Measurements from ENCODE around the gene GRIA1. TPM values are rescaled to one million over a fixed set of nuclear protein-coding genes. Genes with fewer than 3 reads are reported as not detected.

The GRIA1 gene
- not detected for total RNA-seq

DNA sequence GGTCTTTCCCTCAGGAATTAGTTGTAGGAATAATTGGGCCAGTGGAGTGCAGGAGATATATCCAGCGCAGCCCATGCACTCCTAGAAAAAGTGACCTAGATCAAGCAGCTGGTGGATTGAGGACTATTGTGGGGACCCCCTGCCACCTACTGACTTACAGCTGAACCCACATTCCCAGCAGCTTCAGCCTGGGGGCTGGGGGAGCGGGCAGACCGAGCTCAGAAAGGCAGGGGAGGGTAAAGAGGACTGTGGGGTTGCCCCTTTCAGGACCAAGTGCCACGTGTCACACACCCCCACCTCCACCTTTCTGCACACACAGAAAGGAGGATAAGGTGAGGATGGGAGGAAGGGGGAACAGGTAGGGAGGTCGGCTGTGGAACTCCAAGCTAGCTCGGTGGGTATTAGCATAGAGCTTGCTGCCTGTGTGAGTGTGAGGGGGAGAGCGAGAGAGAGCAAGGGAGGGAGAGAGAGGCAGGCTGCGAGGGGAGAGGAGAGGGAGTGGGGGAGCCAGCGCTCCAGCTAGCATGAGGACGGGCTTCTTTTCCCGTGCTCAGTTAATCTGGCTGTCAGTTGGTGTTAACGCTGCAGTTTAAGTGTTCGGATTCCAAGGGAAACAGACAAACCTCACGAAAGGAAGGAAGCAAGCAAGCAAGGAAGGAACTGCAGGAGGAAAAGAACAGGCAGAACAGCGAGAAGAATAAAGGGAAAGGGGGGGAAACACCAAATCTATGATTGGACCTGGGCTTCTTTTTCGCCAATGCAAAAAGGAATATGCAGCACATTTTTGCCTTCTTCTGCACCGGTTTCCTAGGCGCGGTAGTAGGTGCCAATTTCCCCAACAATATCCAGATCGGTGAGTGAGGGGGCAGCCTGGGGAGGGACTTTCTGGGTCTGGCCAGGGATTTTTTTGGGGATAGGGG lies at the start of gene GRIA1:
TSS of gene GRIA1 (plus strand) at position 553 of the 920 bp plus-strand sequence.
- DNase-seq (no peak), ATAC-seq (no peak)
- intact Hi-C loops (cut with DNase I, micrococcal nuclease), result loop anchor here in 1 of 2 experiments (10.0 kb wide), 1 partner anchor 474 kb away; no protein-coding TSS in a partner anchor
- H3K9me3 Mint-ChIP-seq (ENCODE audit: low read depth), result no peaks in the 10 kb centered on the region
- ChIA-PET POLR2A (no interaction called here), CTCF (no interaction called here)
- H3K27me3 Mint-ChIP-seq, result peaks cover 23% of the 10 kb centered on the region
- no peak within 1 kb of the TSS for H3K27ac Mint-ChIP-seq
- no peaks in the 10 kb centered on the region for H3K4me1 Mint-ChIP-seq
- H3K4me3 Mint-ChIP-seq, result no peak within 1 kb of the TSS
- H3K36me3 Mint-ChIP-seq (ENCODE audit: low read depth), result no peaks in the 10 kb centered on the region

DNA sequence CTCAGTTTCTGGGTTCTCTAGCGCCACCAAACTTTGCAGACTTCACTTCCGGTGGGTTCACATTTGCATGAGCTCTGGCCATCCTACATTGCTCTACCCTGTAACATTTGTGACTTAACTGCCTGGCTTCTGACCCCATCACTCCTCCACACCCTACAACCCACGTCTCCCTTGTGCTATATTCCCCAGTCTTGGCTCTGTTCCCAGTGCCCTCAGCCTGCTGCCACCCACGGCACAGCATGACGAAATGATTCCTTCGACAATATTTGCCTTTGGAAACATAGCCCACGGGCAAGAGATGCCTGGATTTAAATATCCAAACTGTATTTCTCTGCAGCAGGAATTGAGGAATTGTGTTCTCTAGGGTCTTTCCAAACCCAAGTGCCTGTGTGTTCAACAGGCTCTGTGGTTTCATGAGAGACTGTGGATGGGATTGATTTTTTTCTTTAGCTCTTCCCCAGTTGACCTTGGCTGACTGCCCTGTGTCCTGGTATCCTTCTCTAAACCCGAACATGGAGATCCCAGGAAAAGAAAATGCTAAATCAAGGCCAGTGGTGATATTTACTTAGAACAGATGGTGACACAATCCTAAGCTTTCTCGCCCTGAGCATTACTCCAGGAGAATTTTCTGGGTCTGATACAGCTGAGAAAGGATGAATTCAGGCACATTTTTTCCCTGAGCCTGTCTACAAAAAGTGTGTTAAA lies 44.4 kb upstream of the GRIA1 start:
- Mint-ChIP-seq H3K27me3 (no peaks in the 10 kb centered on the region), H3K4me3 (no peak overlapping the region), H3K27ac (no peak overlapping the region), H3K4me1 (no peaks in the 10 kb centered on the region), H3K36me3 (ENCODE audit: low read depth) (no peaks in the 10 kb centered on the region), H3K9me3 (ENCODE audit: low read depth) (peaks cover under 1% of the 10 kb centered on the region)
- ChIA-PET CTCF (no interaction called here), POLR2A (no interaction called here)
- intact Hi-C loops (cut with DNase I, micrococcal nuclease), result no loop called here
- DNase-seq (no peak), ATAC-seq (no peak)

DNA sequence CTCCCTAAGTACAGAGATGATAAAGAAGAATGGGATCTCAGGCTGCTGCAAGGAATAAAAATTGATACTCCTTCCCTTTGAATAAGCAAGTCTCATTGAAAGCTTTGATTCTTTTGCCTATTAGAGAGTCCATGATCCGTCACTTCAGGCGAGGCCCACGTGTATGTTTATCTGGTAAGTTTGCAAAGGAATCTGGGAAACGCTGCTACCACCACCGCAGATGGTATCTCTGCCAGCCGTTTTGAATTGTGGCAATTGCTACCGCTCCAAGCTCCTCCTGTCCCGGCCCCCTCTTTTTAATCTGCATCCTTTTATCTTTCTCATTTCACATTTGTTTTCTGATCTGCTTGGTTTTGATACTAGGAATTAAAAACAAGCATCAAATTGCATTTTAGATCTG lies 42.9 kb upstream of the GRIA1 start:
- Mint-ChIP-seq H3K4me1 (no peaks in the 10 kb centered on the region), H3K9me3 (ENCODE audit: low read depth) (no peaks in the 10 kb centered on the region), H3K27me3 (no peaks in the 10 kb centered on the region), H3K27ac (no peak overlapping the region), H3K36me3 (ENCODE audit: low read depth) (no peaks in the 10 kb centered on the region), H3K4me3 (no peak overlapping the region)
- no peak for ATAC-seq
- intact Hi-C loops (cut with DNase I, micrococcal nuclease), result no loop called here
- ChIA-PET CTCF (no interaction called here), POLR2A (no interaction called here)
- no peak for DNase-seq

DNA sequence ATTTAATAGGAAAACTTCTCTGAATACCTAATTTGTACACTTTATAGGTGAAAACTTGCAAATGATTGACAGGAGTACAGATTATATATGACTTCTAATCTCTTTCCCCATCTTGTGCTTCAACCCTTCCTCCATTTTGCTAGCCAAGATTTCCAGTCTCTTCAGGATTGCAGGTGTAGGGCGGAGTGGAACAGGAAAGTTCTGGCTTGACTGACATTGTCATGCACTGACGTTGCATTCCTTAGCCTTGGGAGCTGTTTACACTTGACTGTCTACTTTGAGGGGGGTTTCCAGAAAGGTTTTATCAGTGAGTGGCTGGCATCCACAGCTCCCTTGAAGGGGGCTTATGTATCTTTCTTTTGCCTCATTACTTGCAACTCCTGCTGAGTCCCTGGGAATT lies 34.1 kb upstream of the GRIA1 start:
- DNase-seq, result no peak
- intact Hi-C loops (cut with DNase I, micrococcal nuclease), result no loop called here
- Mint-ChIP-seq H3K27ac (no peak overlapping the region), H3K4me1 (no peaks in the 10 kb centered on the region), H3K4me3 (no peak overlapping the region), H3K36me3 (ENCODE audit: low read depth) (no peaks in the 10 kb centered on the region), H3K9me3 (ENCODE audit: low read depth) (no peaks in the 10 kb centered on the region), H3K27me3 (no peaks in the 10 kb centered on the region)
- POLR2A ChIA-PET, result no interaction called here
- ATAC-seq, result no peak
- CTCF ChIA-PET, result no interaction called here

DNA sequence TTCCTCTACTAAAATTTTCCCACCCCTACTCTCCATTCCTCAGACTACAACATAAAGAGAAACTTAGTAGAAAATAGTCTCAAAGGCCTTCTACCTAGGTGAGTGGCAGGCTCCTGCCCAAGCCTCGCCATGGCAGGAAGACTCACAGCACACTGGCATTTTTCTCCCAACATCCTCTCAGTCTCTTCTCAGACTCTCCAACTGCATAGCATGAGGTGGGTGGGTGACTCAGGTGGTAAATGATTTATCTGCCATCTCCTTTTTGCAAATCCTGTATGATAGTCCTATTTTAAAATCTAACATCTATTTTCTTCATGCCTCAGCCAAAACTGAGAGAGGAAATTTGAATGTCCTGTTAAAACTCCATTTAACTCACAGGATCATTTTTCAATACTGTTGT lies 33.5 kb upstream of the GRIA1 start:
- Mint-ChIP-seq H3K9me3 (ENCODE audit: low read depth) (no peaks in the 10 kb centered on the region), H3K4me3 (no peak overlapping the region), H3K4me1 (no peaks in the 10 kb centered on the region), H3K36me3 (ENCODE audit: low read depth) (no peaks in the 10 kb centered on the region), H3K27me3 (no peaks in the 10 kb centered on the region), H3K27ac (no peak overlapping the region)
- no peak for DNase-seq
- no peak for ATAC-seq
- intact Hi-C loops (cut with DNase I, micrococcal nuclease), result no loop called here
- POLR2A ChIA-PET, result no interaction called here
- CTCF ChIA-PET, result no interaction called here

DNA sequence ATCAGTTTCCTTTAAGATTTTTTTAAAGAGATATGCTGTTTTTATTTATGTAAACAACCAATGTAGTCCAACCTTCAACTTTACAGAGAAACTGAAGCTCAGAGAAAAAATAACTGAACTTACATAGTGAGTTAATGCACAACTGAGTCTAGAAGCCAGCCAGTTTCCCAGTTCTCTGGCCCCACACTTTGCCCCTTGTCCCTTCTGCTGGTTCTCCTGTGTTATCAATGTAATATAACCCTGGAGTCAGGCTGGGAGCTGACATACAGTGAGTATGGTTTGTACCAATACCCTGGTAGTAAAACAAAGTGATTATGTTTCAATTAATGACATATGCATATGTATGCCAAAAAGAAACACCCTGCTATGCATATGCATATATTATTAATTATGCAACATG lies 32.2 kb upstream of the GRIA1 start:
- POLR2A ChIA-PET, result no interaction called here

DNA sequence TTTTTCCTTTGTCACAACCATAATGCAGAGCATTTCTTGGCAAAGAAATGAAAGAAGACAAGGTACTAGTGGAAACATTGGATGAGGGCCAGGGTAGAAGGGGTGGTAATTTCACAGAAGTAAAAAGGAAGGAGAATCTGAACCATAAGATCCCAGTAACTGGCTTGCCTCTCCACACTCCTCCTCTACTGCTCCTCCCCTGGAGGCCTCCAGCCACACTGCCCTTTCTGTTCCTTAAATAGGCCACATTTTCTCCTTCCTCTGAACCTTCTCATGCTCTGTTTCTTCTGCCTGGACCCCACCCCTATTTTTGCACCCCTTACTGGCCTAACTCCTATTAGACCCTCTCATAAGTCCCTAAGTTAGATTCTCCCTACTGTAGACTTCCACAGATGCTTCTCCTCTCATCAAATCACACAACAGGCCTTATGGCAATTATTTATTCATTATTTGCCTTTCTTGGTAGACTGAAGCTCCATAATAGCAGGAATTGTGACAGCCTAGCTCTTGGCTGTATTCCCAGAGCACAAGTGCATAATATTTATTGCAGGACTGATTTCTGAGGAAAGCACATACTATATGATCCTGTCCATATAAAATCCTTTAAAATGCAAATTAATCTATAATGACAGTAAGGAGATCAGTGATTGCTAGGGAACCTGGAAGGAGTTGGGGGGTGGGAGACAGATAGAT lies 31.3 kb upstream of the GRIA1 start:
- no peak for ATAC-seq

More for the DNA sequence above, 32.2 kb upstream of the GRIA1 start:
- DNase-seq (no peak), ATAC-seq (no peak)
- Mint-ChIP-seq H3K27me3 (no peaks in the 10 kb centered on the region), H3K4me3 (no peak overlapping the region), H3K9me3 (ENCODE audit: low read depth) (no peaks in the 10 kb centered on the region), H3K27ac (no peak overlapping the region), H3K36me3 (ENCODE audit: low read depth) (no peaks in the 10 kb centered on the region), H3K4me1 (no peaks in the 10 kb centered on the region)
- CTCF ChIA-PET, result interaction anchor here (0.6 kb wide), 1 partner anchor 1378 kb away, joined by 5 read pairs; no protein-coding TSS in a partner anchor
- intact Hi-C loops (cut with DNase I, micrococcal nuclease), result no loop called here

DNA sequence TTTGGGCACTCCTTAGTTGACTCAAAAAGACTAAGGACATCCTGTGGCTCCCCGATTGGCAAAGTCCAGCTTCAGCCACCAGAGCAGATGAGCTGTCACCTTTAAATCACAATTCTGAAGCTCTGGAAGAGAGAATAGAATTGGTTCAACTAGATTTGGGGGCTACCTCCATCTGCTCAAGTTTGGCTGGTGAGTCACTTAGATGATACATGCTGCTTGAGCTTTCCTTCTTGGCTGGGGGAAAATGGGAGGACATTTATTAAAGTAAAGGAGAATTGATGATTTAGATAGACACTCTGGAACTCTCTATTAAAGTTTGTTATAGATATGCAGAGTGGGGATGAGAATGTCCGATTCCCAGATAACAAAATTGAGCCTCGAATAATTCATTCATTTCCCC lies 30.0 kb upstream of the GRIA1 start:
- Mint-ChIP-seq H3K4me3 (no peak overlapping the region), H3K4me1 (no peaks in the 10 kb centered on the region), H3K36me3 (ENCODE audit: low read depth) (no peaks in the 10 kb centered on the region), H3K27ac (no peak overlapping the region), H3K9me3 (ENCODE audit: low read depth) (no peaks in the 10 kb centered on the region), H3K27me3 (no peaks in the 10 kb centered on the region)
- ChIA-PET POLR2A (no interaction called here), CTCF (no interaction called here)
- intact Hi-C loops (cut with DNase I, micrococcal nuclease), result no loop called here
- DNase-seq (no peak), ATAC-seq (no peak)

More for the DNA sequence above, 31.3 kb upstream of the GRIA1 start:
- Mint-ChIP-seq H3K27ac (no peak overlapping the region), H3K9me3 (ENCODE audit: low read depth) (no peaks in the 10 kb centered on the region), H3K4me1 (no peaks in the 10 kb centered on the region), H3K36me3 (ENCODE audit: low read depth) (no peaks in the 10 kb centered on the region), H3K4me3 (no peak overlapping the region), H3K27me3 (no peaks in the 10 kb centered on the region)
- ChIA-PET POLR2A (no interaction called here), CTCF (interaction anchor here (0.5 kb wide), 1 partner anchor 10 kb away, joined by 3 read pairs; no protein-coding TSS in a partner anchor)
- no peak for DNase-seq
- intact Hi-C loops (cut with DNase I, micrococcal nuclease), result no loop called here

DNA sequence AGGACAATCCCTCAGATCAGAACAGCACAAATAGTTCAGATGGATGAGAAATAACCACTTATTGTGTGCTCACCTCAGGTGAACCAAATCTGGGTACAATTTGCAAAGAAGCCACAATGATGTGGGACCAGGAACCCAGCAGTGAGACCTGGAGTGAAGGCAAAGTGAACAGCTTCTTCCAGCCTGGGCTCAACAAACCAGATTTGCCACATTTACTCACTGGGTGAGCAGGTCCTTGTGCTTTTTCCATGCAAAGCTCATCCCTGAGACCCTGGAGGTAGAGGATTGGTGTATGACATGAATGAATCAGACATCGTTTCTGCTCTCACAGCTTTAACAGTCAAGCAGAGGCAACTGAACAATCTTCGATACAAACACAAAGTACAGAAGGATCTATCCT lies 29.1 kb upstream of the GRIA1 start:
- Mint-ChIP-seq H3K4me3 (no peak overlapping the region), H3K9me3 (ENCODE audit: low read depth) (no peaks in the 10 kb centered on the region), H3K27ac (no peak overlapping the region), H3K36me3 (ENCODE audit: low read depth) (no peaks in the 10 kb centered on the region), H3K4me1 (no peaks in the 10 kb centered on the region), H3K27me3 (no peaks in the 10 kb centered on the region)
- POLR2A ChIA-PET, result interaction anchor here (0.7 kb wide), 1 partner anchor 8 kb away, joined by 4 read pairs; no protein-coding TSS in a partner anchor
- DNase-seq, result no peak
- CTCF ChIA-PET, result no interaction called here
- ATAC-seq, result no peak
- intact Hi-C loops (cut with DNase I, micrococcal nuclease), result no loop called here

DNA sequence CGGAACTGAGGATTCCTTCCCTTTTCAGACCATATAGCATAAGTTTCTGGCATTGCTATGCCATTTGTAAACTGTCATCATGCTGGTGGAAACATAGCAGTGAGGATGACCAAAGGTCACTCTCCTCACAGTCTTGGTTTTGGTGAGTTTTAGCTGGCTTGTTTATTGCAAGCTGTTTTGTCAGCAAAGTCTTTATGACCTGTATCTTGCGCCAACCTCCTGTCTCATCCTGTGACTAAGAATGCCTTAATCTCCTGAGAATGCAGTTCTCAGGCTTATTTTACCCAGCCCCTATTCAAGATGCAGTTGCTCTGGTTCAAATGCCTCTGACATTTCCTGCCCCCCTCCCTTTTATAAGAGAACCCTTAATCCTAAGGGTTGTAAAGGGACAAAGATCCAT lies 26.7 kb upstream of the GRIA1 start:
- Mint-ChIP-seq H3K9me3 (ENCODE audit: low read depth) (no peaks in the 10 kb centered on the region), H3K27ac (no peak overlapping the region), H3K4me1 (no peaks in the 10 kb centered on the region), H3K36me3 (ENCODE audit: low read depth) (no peaks in the 10 kb centered on the region), H3K4me3 (no peak overlapping the region), H3K27me3 (no peaks in the 10 kb centered on the region)
- no peak for ATAC-seq
- ChIA-PET CTCF (interaction anchor here (1.2 kb wide), 1 partner anchor 32 kb away, joined by 3 read pairs; no protein-coding TSS in a partner anchor), POLR2A (no interaction called here)
- intact Hi-C loops (cut with DNase I, micrococcal nuclease), result no loop called here
- no peak for DNase-seq

DNA sequence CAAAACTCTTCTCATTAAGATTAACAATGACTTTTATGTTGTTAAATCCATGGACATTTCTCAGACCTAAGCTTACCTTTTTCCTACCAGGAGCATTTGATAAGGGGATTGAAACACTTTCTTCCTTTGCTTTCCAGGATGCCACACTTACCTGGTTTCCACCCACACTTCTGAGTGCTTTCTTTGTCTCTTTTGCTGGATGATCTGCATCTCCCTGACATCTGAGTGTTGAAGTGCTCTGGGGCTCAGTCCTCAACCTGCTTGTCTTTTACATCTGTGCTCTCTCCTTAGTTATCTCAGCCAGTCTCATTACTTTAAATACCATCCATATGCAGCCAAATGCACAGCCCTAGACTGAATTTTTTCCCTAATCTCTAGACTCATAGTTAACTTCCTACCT lies 22.9 kb upstream of the GRIA1 start:
- ATAC-seq (no peak), DNase-seq (no peak)
- intact Hi-C loops (cut with DNase I, micrococcal nuclease), result no loop called here
- POLR2A ChIA-PET, result no interaction called here
- Mint-ChIP-seq H3K36me3 (ENCODE audit: low read depth) (no peaks in the 10 kb centered on the region), H3K27me3 (no peaks in the 10 kb centered on the region), H3K4me3 (no peak overlapping the region), H3K27ac (no peak overlapping the region), H3K9me3 (ENCODE audit: low read depth) (no peaks in the 10 kb centered on the region), H3K4me1 (no peaks in the 10 kb centered on the region)
- CTCF ChIA-PET, result interaction anchor here (0.7 kb wide), 1 partner anchor 1869 kb away, joined by 3 read pairs; no protein-coding TSS in a partner anchor

All from activated CD4-positive, alpha-beta T cell treated with anti-CD3 and anti-CD28 coated beads for 36 hours (primary cell).